GM13976 (cell line): Measurements from ENCODE around the gene APOA1.

ENCODE experiments used
- DNase-seq: peaks from one replicate; pipeline ENCODE4 v3.0.0; 2012; ENCODE audit warnings: low spot score
- in situ Hi-C: fragments of 300-500 bp; cut with MboI; formaldehyde crosslinking; loops from one replicate; pipeline ENCODE4 v1.12.0; 2022; ENCODE audit warnings: low sequenced_read_pairs, mixed read lengths, inconsistent platforms; ENCODE audit not compliant: unreplicated experiment
- TF ChIP-seq, protein P1 (sequence below): IDR thresholded peaks from 2 replicates; pipeline ENCODE4 v1.5.1; 2012; ENCODE audit warnings: borderline replicate concordance, mild to moderate bottlenecking; ENCODE audit not compliant: insufficient read depth; ENCODE audit errors: extremely low read depth, missing control alignments, control extremely low read depth

APOA1 gene

GRCh38 chr11:116813781-116814471, 23.5 kb downstream of the APOA1 start:
- DNase-seq, result no peak
- in situ Hi-C loops, result no loop called here
- TF ChIP-seq, protein P1, sequence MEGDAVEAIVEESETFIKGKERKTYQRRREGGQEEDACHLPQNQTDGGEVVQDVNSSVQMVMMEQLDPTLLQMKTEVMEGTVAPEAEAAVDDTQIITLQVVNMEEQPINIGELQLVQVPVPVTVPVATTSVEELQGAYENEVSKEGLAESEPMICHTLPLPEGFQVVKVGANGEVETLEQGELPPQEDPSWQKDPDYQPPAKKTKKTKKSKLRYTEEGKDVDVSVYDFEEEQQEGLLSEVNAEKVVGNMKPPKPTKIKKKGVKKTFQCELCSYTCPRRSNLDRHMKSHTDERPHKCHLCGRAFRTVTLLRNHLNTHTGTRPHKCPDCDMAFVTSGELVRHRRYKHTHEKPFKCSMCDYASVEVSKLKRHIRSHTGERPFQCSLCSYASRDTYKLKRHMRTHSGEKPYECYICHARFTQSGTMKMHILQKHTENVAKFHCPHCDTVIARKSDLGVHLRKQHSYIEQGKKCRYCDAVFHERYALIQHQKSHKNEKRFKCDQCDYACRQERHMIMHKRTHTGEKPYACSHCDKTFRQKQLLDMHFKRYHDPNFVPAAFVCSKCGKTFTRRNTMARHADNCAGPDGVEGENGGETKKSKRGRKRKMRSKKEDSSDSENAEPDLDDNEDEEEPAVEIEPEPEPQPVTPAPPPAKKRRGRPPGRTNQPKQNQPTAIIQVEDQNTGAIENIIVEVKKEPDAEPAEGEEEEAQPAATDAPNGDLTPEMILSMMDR, result no peak

GRCh38 chr11:116813170-116813569, 24.3 kb downstream of the APOA1 start:
- TF ChIP-seq, protein P1, result no peak

GRCh38 chr11:116812109-116812508, 25.3 kb downstream of the APOA1 start:
- in situ Hi-C loops, result no loop called here
- TF ChIP-seq, protein P1, result no peak
- no peak for DNase-seq

More at GRCh38 chr11:116813170-116813569, 24.3 kb downstream of the APOA1 start:
- no peak for DNase-seq
- in situ Hi-C loops, result no loop called here

DNA sequence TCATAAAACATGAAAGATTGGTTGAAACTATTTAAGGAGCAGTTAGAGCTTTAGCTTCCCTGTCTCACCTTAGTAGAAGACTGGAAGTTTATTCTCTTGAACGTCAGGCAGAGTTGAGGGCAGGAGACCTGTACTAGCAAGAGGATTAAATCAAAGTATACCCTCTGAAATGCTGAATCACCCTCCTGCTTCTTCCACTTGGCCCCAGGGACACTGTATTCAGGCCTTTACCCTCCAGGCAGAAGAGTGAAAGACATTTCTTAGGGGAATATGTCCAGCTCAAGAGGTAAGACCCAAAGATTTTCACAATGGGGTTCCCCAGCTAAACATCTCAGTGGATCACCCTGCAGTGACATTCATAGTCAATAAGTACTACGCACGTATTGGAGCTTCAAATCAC, 26.2 kb downstream of the APOA1 start:
- in situ Hi-C loops, result no loop called here
- no peak for DNase-seq
- TF ChIP-seq, protein P1, result no peak

DNA sequence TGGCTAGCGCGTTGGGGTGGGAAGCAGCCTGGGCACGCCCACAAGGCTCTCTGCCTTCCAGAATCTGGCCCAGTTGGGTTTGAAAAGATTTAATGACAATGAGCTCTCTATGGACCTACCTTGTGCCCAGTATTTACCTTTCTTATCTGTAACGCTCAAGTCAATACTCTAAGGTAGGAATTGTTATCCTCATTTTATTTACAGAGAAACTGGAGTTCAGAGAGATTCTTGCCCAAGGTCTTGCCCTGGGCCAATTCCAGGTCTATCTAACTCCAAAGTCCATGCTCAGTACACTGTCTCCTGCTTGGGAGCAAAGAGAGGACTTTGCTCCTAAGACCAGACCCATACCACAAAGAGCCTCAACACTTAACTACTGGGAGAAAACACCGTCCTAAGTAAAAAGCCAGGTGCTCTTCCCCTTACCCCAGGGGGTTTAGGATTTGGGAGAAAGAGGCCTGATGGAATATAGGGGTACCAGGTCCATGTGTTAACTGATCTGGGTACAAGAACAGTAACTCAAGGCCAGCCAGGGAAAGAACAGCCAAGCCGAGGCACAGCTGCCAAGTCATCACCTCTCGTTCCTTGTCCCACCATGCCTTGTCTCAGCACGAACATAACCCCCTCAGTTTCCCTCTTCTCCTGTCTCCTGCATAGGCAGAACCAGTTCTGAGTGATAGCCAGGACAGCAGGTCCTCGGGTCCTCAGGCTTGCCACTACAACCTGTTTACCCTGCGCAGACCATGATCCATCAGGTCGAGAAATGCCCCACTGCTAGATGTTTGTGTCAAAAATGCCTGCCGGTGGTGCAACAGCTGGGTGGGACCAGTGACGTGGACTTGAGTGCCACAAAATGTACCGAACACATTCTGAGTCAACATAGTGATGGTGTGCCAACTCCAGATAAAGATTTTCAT, 28.9 kb downstream of the APOA1 start:
- TF ChIP-seq, protein P1, result no peak
- in situ Hi-C loops, result no loop called here
- DNase-seq, result no peak

- DNase-seq, result no peak
- TF ChIP-seq, protein P1, result no peak
- in situ Hi-C loops, result no loop called here
Measured at GRCh38 chr11:116807601-116808261, 29.7 kb downstream of the APOA1 start.
